DND-41 (cell line): Measurements from ENCODE around the gene FBXO24.

Experiments used
- ATAC-seq: fragments of 200-7000 bp; cut with Tn5 transposase; 3 replicates; pipeline ENCODE4 v1.9.1; 2021; ENCODE audit warnings: low read depth; ENCODE audit not compliant: insufficient read depth
- DNase-seq: peaks from one replicate; pipeline ENCODE4 v3.0.0-alpha.2; 2020
- H2AFZ ChIP-seq: 2 replicates; pipeline ENCODE4 v1.6.0; 2012; ENCODE audit warnings: low read depth, low read length
- H3K27ac ChIP-seq: 2 replicates; pipeline ENCODE4 v1.5.1; 2012; ENCODE audit warnings: low read length, inconsistent platforms
- H3K27me3 ChIP-seq: fragments of 200-600 bp; sonication (generic); 2 replicates; pipeline ENCODE4 v1.6.0; 2012; ENCODE audit warnings: low read length, mild to moderate bottlenecking, inconsistent platforms; ENCODE audit not compliant: insufficient read depth, poor library complexity
- H3K36me3 ChIP-seq: 2 replicates; pipeline ENCODE4 v1.5.1; 2012; ENCODE audit warnings: low read length, inconsistent platforms; ENCODE audit not compliant: insufficient read depth
- H3K4me1 ChIP-seq: 2 replicates; pipeline ENCODE4 v1.5.1; 2012; ENCODE audit warnings: mild to moderate bottlenecking, low read length; ENCODE audit not compliant: insufficient read depth
- H3K4me2 ChIP-seq: 2 replicates; pipeline ENCODE4 v1.6.0; 2012; ENCODE audit warnings: mild to moderate bottlenecking, moderate library complexity, low read length, inconsistent platforms; ENCODE audit not compliant: insufficient read depth
- H3K4me3 ChIP-seq, 2 experiments: fragments of 200-600 bp in 1 of 2; shearing (Covaris generic) in 1 of 2; 2 replicates each; pipeline ENCODE4 v1.5.1; 2012 to 2016; ENCODE audit warnings: inconsistent platforms in 2 of 2, low read length in 2 of 2, mild to moderate bottlenecking in 2 of 2, low read depth in 1 of 2, moderate library complexity in 1 of 2
- H3K79me2 ChIP-seq: 2 replicates; pipeline ENCODE4 v1.6.0; 2012; ENCODE audit warnings: low read length, inconsistent platforms; ENCODE audit not compliant: insufficient read depth
- H3K9ac ChIP-seq: 2 replicates; pipeline ENCODE4 v1.6.0; 2012; ENCODE audit warnings: low read depth, mild to moderate bottlenecking, inconsistent platforms, low read length, moderate library complexity
- H3K9me3 ChIP-seq: 2 replicates; pipeline ENCODE4 v1.5.1; 2012; ENCODE audit warnings: low read length, moderate library complexity, mild to moderate bottlenecking, inconsistent platforms; ENCODE audit not compliant: insufficient read depth, severe bottlenecking
- H4K20me1 ChIP-seq: 2 replicates; pipeline ENCODE4 v1.6.0; 2012; ENCODE audit warnings: low read length; ENCODE audit not compliant: insufficient read depth
- CTCF ChIP-seq: IDR thresholded peaks from 2 replicates; pipeline ENCODE4 v1.5.1; 2012; ENCODE audit warnings: borderline replicate concordance, low read length, moderate library complexity, mild to moderate bottlenecking; ENCODE audit not compliant: poor library complexity, severe bottlenecking; ENCODE audit errors: extremely low read depth
- EZH2 ChIP-seq: IDR thresholded peaks from 3 replicates; pipeline ENCODE4 v1.6.1; 2012; ENCODE audit warnings: borderline replicate concordance, low read depth, mild to moderate bottlenecking, moderate library complexity, low read length, inconsistent platforms; ENCODE audit not compliant: severe bottlenecking

FBXO24 gene

DNA sequence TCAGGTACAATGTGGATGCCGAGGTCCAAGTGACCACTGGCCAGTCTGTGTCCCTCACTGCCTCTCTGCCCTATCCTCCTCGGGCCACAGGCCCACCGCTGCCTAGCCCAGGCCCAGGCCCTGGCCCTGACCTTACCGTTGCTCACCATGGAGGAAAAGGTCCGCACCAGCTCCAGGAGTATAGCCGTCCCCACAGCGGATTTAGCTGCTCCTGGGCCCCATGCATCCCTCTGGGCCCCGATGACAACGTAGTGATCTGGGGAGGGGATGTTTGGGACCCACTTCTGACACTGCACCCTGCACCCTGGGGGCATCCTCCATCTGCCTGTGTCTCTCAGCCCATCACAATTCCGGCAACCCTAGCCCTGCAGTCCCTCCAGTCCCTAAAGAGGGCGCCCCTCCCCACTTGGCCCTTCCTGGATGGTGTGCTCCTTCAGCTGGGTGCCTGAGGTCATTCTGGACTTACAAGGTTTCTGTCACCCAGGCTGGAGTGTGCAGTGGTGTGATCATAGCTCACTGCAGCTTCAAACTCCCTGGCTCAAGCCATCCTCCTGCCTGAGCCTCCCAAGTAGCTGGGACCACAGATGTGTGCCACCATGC, 43.1 kb downstream of the FBXO24 start:
- Histone ChIP-seq H3K27ac (no peak overlapping the region), H3K27me3 (peaks cover 6% of the 10 kb centered on the region), H3K79me2 (no peaks in the 10 kb centered on the region), H3K36me3 (no peaks in the 10 kb centered on the region), H2AFZ (no peak overlapping the region), H4K20me1 (no peaks in the 10 kb centered on the region), H3K4me2 (no peak overlapping the region), H3K9ac (no peak overlapping the region), H3K4me1 (peaks cover 18% of the 10 kb centered on the region), H3K9me3 (no peaks in the 10 kb centered on the region), H3K4me3 (no peak overlapping the region)
- TF ChIP-seq EZH2 (no peak), CTCF (peak; percentile 59)
- ATAC-seq (no peak), DNase-seq (peak; percentile 18)

DNA sequence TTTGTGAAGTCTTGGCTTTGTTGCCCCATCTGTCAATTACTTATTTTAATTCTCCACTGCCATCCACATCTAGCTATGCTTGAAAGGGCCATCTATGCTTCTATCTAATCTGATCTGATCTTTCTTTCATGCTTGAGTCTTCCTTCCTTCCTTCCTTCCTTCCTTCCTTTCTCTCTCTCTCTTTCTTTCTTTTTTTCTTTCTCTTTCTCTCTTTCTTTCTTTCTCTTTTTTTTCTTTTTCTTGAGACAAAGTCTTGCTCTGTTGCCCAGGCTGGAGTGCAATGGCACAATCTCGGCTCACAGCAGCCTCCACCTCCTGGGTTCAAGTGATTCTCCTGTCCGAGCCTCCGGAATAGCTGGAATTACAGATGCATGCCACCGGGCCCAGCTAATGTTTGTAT, 43.9 kb downstream of the FBXO24 start:
- no peak overlapping the region for H3K27ac ChIP-seq
- H3K27me3 ChIP-seq, result peaks cover 6% of the 10 kb centered on the region

DNA sequence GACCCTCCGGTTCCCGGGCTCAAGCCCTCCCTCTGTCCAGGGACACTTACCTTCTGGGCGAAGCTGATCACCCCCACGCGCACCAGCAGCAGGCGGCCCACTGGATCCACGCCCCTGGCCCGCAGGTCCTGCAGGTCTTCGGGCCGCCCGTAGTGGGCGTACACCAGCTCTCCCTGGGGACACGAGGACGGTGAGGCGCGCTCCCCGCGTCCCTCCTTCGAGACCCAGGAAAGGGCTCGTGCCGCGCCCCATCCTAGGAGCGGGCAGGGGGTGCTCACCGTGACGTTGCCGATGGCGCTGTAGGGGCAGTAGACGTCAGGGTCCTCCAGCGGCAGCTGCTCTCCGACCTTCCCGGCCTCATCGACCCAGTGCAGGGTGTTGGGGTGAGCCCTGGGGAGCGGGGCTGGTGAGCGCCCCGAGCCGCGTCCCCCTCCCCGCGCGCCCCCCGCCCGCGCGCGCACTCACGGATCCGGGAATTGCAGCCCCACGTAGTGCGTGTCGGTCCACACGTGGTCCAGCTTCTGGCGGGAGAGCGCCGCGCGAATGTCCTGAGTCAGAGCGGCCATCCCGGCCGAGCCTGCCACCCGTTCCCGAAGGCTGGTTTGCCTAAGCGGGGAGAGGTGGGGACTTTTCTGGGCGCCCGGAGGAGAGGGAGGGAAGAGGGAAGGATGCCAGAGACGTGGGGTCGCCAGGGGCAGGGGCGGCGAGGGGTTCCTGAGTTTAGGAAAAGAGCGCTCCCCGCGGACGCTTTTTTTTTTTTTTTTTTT, 47.0 kb downstream of the FBXO24 start:
- no peak overlapping the region for H3K4me2 ChIP-seq
- H3K27ac ChIP-seq, result no peak overlapping the region
- DNase-seq (no peak), ATAC-seq (no peak)
- no peak overlapping the region for H3K9ac ChIP-seq
- no peaks in the 10 kb centered on the region for H3K36me3 ChIP-seq
- peaks cover 6% of the 10 kb centered on the region for H3K27me3 ChIP-seq
- no peak overlapping the region for H2AFZ ChIP-seq
- no peaks in the 10 kb centered on the region for H3K79me2 ChIP-seq
- no peaks in the 10 kb centered on the region for H3K4me1 ChIP-seq
- H3K9me3 ChIP-seq, result no peaks in the 10 kb centered on the region
- no peak overlapping the region for H3K4me3 ChIP-seq
- H4K20me1 ChIP-seq, result no peaks in the 10 kb centered on the region
- TF ChIP-seq CTCF (no peak), EZH2 (peak; percentile 30)

More for the DNA sequence above, 43.9 kb downstream of the FBXO24 start:
- Histone ChIP-seq H3K9ac (no peak overlapping the region), H3K79me2 (no peaks in the 10 kb centered on the region), H2AFZ (no peak overlapping the region), H3K36me3 (no peaks in the 10 kb centered on the region), H3K4me2 (no peak overlapping the region), H3K4me3 (no peak overlapping the region), H3K9me3 (no peaks in the 10 kb centered on the region), H4K20me1 (no peaks in the 10 kb centered on the region), H3K4me1 (peaks cover 18% of the 10 kb centered on the region)
- ATAC-seq (no peak), DNase-seq (no peak)
- TF ChIP-seq EZH2 (no peak), CTCF (no peak)
